HPDE6-E6E7 (cell line): ENCODE data around the gene ARHGAP26.

Experiments
- DNase-seq: peaks from one replicate; pipeline ENCODE4 v3.0.0; 2011; ENCODE audit warnings: missing footprints; ENCODE audit errors: extremely low spot score

The ARHGAP26 gene

GRCh38 chr5:143219696-143220095, 449.5 kb downstream of the ARHGAP26 start:
- no peak for DNase-seq

GRCh38 chr5:143220748-143221251, 450.6 kb downstream of the ARHGAP26 start:
- DNase-seq: no peak

GRCh38 chr5:143222287-143223231, 452.4 kb downstream of the ARHGAP26 start:
- no peak for DNase-seq

GRCh38 chr5:143224672-143225071, 454.5 kb downstream of the ARHGAP26 start:
- DNase-seq: no peak

- no peak for DNase-seq
Observed at GRCh38 chr5:143225511-143225910, 455.3 kb downstream of the ARHGAP26 start.

GRCh38 chr5:143226361-143226760, 456.2 kb downstream of the ARHGAP26 start:
- DNase-seq: no peak

GRCh38 chr5:143226872-143227271, 456.7 kb downstream of the ARHGAP26 start:
- DNase-seq: no peak

- DNase-seq: no peak
Observed at GRCh38 chr5:143227301-143227700, 457.1 kb downstream of the ARHGAP26 start.

- DNase-seq: no peak
Observed at GRCh38 chr5:143228597-143229293, 458.6 kb downstream of the ARHGAP26 start.

GRCh38 chr5:143229426-143229895, 459.3 kb downstream of the ARHGAP26 start:
- DNase-seq: no peak

- no peak for DNase-seq
Observed at GRCh38 chr5:143229896-143230675, 459.9 kb downstream of the ARHGAP26 start.

GRCh38 chr5:143230676-143230996, 460.5 kb downstream of the ARHGAP26 start:
- no peak for DNase-seq

- no peak for DNase-seq
Observed at GRCh38 chr5:143231416-143231815, 461.2 kb downstream of the ARHGAP26 start.

- DNase-seq: no peak
Observed at GRCh38 chr5:143231973-143232812, 462.0 kb downstream of the ARHGAP26 start.

GRCh38 chr5:143233031-143233430, 462.9 kb downstream of the ARHGAP26 start:
- DNase-seq: no peak

GRCh38 chr5:143234162-143234842, 464.1 kb downstream of the ARHGAP26 start:
- DNase-seq: no peak

GRCh38 chr5:143235423-143235822, 465.2 kb downstream of the ARHGAP26 start:
- peak; percentile 29 for DNase-seq

GRCh38 chr5:143236682-143237081, 466.5 kb downstream of the ARHGAP26 start:
- no peak for DNase-seq

- DNase-seq: no peak
Observed at GRCh38 chr5:143237664-143238063, 467.5 kb downstream of the ARHGAP26 start.

- no peak for DNase-seq
Observed at GRCh38 chr5:143238620-143239019, 468.4 kb downstream of the ARHGAP26 start.
